Calu3 (cell line): ENCODE data around the gene ABLIM2. TPM values are rescaled to one million over a fixed set of nuclear protein-coding genes. Genes with fewer than 3 reads are reported as not detected.

Source experiments
- BruUV-seq: library from RNA; stranded (reverse); fragments of 400-500 nt; replicated peaks from 2 replicates; lab custom pipeline; 2021; lab: Mats Ljungman, UMichigan
- CTCF ChIA-PET: fragments of 300-600 bp; sonication (Branson Sonifier 250); formaldehyde crosslinking; loops from one replicate; lab custom pipeline; 2022; ENCODE audit warnings: antibody characterized with exemption; lab: Charles Lee
- DNase-seq: peaks from one replicate; pipeline ENCODE4 v3.0.0; 2022
- H3K27ac Mint-ChIP-seq: one replicate; pipeline ENCODE4 v1.8.0; 2022; ENCODE audit warnings: mixed read lengths; ENCODE audit not compliant: unreplicated experiment
- H3K27me3 Mint-ChIP-seq: one replicate; pipeline ENCODE4 v1.8.0; 2022; ENCODE audit warnings: mixed read lengths; ENCODE audit not compliant: unreplicated experiment
- H3K36me3 Mint-ChIP-seq: one replicate; pipeline ENCODE4 v1.8.0; 2022; ENCODE audit warnings: mild to moderate bottlenecking, moderate library complexity, mixed read lengths; ENCODE audit not compliant: insufficient read depth, unreplicated experiment
- H3K4me1 Mint-ChIP-seq: one replicate; pipeline ENCODE4 v1.8.0; 2022; ENCODE audit warnings: mild to moderate bottlenecking, low read depth, mixed read lengths; ENCODE audit not compliant: unreplicated experiment
- H3K4me3 Mint-ChIP-seq: one replicate; pipeline ENCODE4 v1.8.0; 2022; ENCODE audit warnings: mild to moderate bottlenecking, low read depth, moderate library complexity, mixed read lengths; ENCODE audit not compliant: unreplicated experiment
- H3K9me3 Mint-ChIP-seq: one replicate; pipeline ENCODE4 v1.8.0; 2022; ENCODE audit warnings: low read depth, mixed read lengths; ENCODE audit not compliant: unreplicated experiment
- CTCF ChIP-seq: fragments of 200-600 bp; IDR thresholded peaks from one replicate; pipeline ENCODE4 v1.8.0; 2022; ENCODE audit warnings: antibody characterized with exemption; ENCODE audit not compliant: unreplicated experiment
- intact Hi-C: fragments of 100-400 bp; cut with micrococcal nuclease; formaldehyde crosslinking; loops from one replicate; pipeline ENCODE4 v1.10.0; 2022; ENCODE audit not compliant: unreplicated experiment
- total RNA-seq: library from RNA; stranded (reverse); gene quantifications from 2 replicates; pipeline ENCODE4 v1.2.3, GENCODE V29; 2022

Gene ABLIM2
- total RNA-seq, 1 experiment from 2014 or later = 1.0 TPM

- no peak for DNase-seq
- Mint-ChIP-seq H3K9me3 (peaks cover 8% of the 10 kb centered on the region), H3K27ac (no peak overlapping the region), H3K27me3 (peaks cover 16% of the 10 kb centered on the region), H3K4me1 (no peaks in the 10 kb centered on the region), H3K36me3 (no peaks in the 10 kb centered on the region), H3K4me3 (no peak overlapping the region)
- BruUV-seq = no TSS peak
- CTCF ChIA-PET = no interaction called here
- TF ChIP-seq CTCF = no peak
- intact Hi-C loops = no loop called here
Observed at GRCh38 chr4:8089862-8090261, 68.8 kb downstream of the ABLIM2 start.

DNA sequence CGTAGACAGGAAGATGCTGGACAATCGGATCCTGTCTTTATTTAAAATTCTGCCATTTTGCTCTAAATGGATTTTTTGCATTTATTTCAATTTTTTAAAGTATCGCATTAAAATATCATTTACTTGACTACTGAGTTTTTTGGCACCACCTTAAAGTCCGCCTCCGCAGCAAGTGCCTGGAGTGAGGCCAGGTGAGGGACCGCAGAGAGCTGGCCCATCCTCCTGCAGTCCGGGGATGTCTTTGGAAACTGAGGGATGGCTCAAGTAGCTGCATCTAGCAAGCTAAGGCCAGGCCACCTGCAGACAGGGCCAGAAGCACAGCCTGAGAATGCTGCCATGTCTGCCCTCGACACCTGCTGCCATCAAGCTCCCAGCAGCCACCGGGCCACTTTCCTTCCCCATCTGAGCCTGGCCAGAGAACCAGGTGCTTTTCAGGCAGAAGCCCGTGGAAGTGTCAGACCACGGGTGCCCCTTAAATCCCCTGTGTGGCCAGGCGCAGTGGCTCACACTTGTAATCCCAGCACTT, 69.6 kb downstream of the ABLIM2 start:
- no TSS peak for BruUV-seq
- Mint-ChIP-seq H3K27me3 (peaks cover 16% of the 10 kb centered on the region), H3K4me3 (no peak overlapping the region), H3K36me3 (no peaks in the 10 kb centered on the region), H3K4me1 (no peaks in the 10 kb centered on the region), H3K27ac (no peak overlapping the region), H3K9me3 (peaks cover 7% of the 10 kb centered on the region)
- CTCF ChIA-PET = no interaction called here
- no peak for DNase-seq
- intact Hi-C loops = no loop called here
- TF ChIP-seq CTCF = no peak

DNA sequence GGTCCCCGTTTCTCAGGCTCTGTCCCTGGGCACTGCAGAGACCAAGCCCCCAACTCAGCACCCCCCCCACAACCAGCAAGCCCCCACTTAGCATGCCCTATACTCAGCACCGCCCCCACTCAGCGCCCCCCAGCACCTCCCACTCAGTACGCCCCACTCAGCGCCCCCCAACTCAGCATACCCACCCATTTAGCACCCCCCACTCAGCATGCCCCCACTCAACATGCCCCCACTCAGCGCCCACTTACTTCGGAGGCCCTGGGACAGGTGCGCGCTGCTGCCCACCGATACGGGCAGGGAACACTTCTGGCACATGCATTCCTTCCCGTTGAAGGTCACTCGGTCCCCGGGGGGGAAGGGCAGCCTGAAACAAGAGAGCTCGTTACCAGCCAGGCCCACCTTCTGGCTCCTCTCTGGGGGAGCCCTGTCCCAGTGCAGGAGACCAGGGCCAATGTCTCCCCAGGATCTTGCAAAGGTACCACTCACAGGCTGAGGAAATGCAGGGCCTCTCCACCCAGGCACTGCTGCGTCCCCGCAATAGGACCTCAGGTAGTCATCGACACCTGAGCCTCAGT, 70.6 kb downstream of the ABLIM2 start:
- H3K27ac Mint-ChIP-seq = no peak overlapping the region
- CTCF ChIA-PET = no interaction called here
- H3K9me3 Mint-ChIP-seq = peaks cover 2% of the 10 kb centered on the region
- H3K27me3 Mint-ChIP-seq = peaks cover 16% of the 10 kb centered on the region
- H3K4me3 Mint-ChIP-seq = no peak overlapping the region
- TF ChIP-seq CTCF = no peak
- DNase-seq = no peak
- H3K36me3 Mint-ChIP-seq = no peaks in the 10 kb centered on the region
- no TSS peak for BruUV-seq
- no peaks in the 10 kb centered on the region for H3K4me1 Mint-ChIP-seq
- intact Hi-C loops = no loop called here

DNA sequence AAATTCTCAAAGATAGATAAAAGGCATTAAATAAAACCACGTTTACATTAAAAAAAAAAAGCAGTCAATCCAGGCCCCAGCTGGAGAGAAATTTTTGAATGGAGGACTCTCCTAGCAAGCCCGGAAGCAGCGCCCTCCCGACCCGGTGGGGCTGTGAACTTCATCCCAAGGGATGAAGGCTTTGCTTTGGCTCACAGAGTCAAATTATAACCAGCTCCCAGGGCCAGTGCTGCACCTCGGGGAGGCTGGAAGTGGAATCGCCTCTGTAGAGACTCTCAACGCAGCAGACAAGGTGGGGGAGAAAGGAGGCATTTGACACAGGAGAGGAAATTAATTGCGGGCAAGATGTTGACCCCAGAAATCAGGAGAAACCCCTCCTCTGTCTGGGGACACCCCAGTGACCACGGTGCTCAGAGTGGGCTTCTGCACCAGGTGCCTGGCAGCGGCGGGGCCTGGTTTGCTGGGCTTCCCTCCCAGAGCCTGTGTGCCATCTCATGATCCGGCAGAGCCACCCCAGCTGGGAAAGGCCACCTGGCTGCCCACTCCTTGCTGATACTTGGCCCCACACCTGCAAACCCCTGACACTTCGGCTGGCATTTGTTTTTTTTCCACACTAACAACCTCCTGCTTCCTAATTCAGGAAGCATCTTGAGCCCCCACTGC, 71.7 kb downstream of the ABLIM2 start:
- no TSS peak for BruUV-seq
- Mint-ChIP-seq H3K27me3 (peaks cover 21% of the 10 kb centered on the region), H3K4me3 (no peak overlapping the region), H3K4me1 (no peaks in the 10 kb centered on the region), H3K36me3 (no peaks in the 10 kb centered on the region), H3K9me3 (no peaks in the 10 kb centered on the region), H3K27ac (no peak overlapping the region)
- no peak for TF ChIP-seq CTCF
- intact Hi-C loops = no loop called here
- no peak for DNase-seq
- CTCF ChIA-PET = no interaction called here
